ENCODE results near the gene ZSWIM1. TPM values are rescaled to one million over a fixed set of nuclear protein-coding genes. Genes with fewer than 3 reads are reported as not detected.
A peak's percentile ranks its signal among the peaks of the same experiment; 100 is the strongest.

Gene ZSWIM1
- total and polyA plus RNA-seq, 7 donors, result 3.6 to 9.4 (median 6.5) TPM

- Histone ChIP-seq H3K9me3 (no peaks in the 10 kb centered on the region), H3K27ac (peak overlapping the region; percentile 98 to 100 (median 100)), H3K4me3 (peak overlapping the region; percentile 96 to 100 (median 98)), H3K27me3 (no peaks in the 10 kb centered on the region), H3K4me1 (peaks cover 0 to 35% (median 22%) of the 10 kb centered on the region in 4 donors), H3K36me3 (peaks cover 1 to 13% (median 11%) of the 10 kb centered on the region in 4 donors)
- DNase-seq, result peak; percentile 89
- TF ChIP-seq EP300 (IDR thresholded peaks at IDR 0.05), result no peak
- TF ChIP-seq CTCF (IDR thresholded peaks at IDR 0.05), result peak in 1 of 4 experiments; percentile 17
- peak in 2 of 4 donors; percentile 7 to 11 for TF ChIP-seq POLR2AphosphoS5 (IDR thresholded peaks at IDR 0.05)
- intact Hi-C loops (cut with DNase I), result loop anchor here (1.0 to 10.0 kb wide), 4 partner anchors 22 to 569 kb away; partner anchors contain the start of genes CTSA, NEURL2, SYS1 and UBE2C
- WGBS, 2 donors, result 9 to 23% methylated on average over 22 of the region's 22 CpGs
Observed at GRCh38 chr20:45933266-45934045, 52.4 kb downstream of the ZSWIM1 start.

DNA sequence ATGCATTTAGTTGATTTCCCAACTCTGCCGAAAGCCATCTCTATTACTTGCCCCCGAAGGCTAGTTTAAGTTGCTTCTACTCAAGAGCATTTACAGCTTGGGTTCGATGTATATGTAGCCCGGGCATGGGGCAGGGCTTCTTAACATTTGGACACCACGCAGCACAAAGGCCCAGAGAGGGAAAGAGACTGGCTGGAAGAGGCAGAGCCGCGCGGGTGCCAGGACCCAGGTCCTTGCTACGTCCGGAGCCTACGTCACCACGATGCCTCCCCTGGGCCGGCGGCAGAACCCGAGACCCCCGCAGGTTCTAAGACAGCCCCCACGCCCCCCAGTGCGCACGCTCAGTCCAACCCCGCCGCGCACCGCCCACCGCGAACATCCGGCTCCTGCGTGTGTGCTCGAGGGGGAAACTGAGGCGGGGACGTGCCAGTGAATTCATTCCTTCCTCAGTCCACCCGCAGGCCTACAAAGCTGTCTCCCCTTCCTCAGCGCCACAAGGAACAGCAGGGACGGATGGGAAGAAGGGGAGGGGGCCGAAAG, 53.1 kb downstream of the ZSWIM1 start:
- Histone ChIP-seq H3K4me3 (peak overlapping the region; percentile 96 to 100 (median 98)), H3K27me3 (no peaks in the 10 kb centered on the region), H3K36me3 (peaks cover 8 to 19% (median 16%) of the 10 kb centered on the region in 4 donors), H3K4me1 (peaks cover 0 to 35% (median 22%) of the 10 kb centered on the region in 4 donors), H3K9me3 (no peaks in the 10 kb centered on the region), H3K27ac (peak overlapping the region; percentile 98 to 100 (median 100))
- 0% methylated on average over 34 of the region's 34 CpGs for WGBS, 2 donors
- TF ChIP-seq CTCF (IDR thresholded peaks at IDR 0.05) (no peak), POLR2A (IDR thresholded peaks at IDR 0.05) (no peak)
- peak; percentile 90 for DNase-seq
- intact Hi-C loops (cut with DNase I), result loop anchor here (2.0 to 10.0 kb wide), 3 partner anchors 43 to 569 kb away; partner anchors contain the start of genes CTSA, NEURL2, SYS1 and UBE2C

Other genes starting within 250 kb of the ZSWIM1 start
- not detected for gene WFDC9, start 249.9 kb upstream of the ZSWIM1 start, total RNA-seq
- gene WFDC9, start 249.9 kb upstream of the ZSWIM1 start, polyA plus RNA-seq, result not detected
- gene WFDC11, start 211.0 kb upstream of the ZSWIM1 start, total RNA-seq, result not detected
- not detected for gene WFDC11, start 211.0 kb upstream of the ZSWIM1 start, polyA plus RNA-seq
- gene WFDC13, start 179.2 kb upstream of the ZSWIM1 start, total RNA-seq, result not detected
- gene WFDC13, start 179.2 kb upstream of the ZSWIM1 start, polyA plus RNA-seq, result not detected
- gene WFDC10B, start 176.2 kb upstream of the ZSWIM1 start, total RNA-seq, result not detected
- gene WFDC10B, start 176.2 kb upstream of the ZSWIM1 start, polyA plus RNA-seq, result under 1 TPM in 1 of 3 donors, not detected in 2; 0.52 TPM
- not detected for gene SPINT4, start 158.9 kb upstream of the ZSWIM1 start, total RNA-seq
- not detected for gene SPINT4, start 158.9 kb upstream of the ZSWIM1 start, polyA plus RNA-seq
- 1 to 10 TPM in 3 of 4 donors, not detected in 1; 2.9 to 7.7 (median 3.9) TPM for gene WFDC3, start 89.3 kb upstream of the ZSWIM1 start, total RNA-seq
- gene WFDC3, start 89.3 kb upstream of the ZSWIM1 start, polyA plus RNA-seq, result 10 to 100 TPM in 2 of 3 donors, 1 to 10 TPM in 1; 4.6 to 19.2 (median 13.9) TPM
- 10 to 100 TPM; 33.0 to 59.9 (median 40.6) TPM for gene DNTTIP1, start 89.3 kb upstream of the ZSWIM1 start, total RNA-seq
- 100 to 1,000 TPM in 1 of 3 donors, 10 to 100 TPM in 2; 51.9 to 107 (median 71.4) TPM for gene DNTTIP1, start 89.3 kb upstream of the ZSWIM1 start, polyA plus RNA-seq
- gene UBE2C, start 68.6 kb upstream of the ZSWIM1 start, total RNA-seq, result 1 to 10 TPM in 1 of 4 donors, not detected in 3; 3.3 TPM
- 10 to 100 TPM; 12.6 to 90.3 (median 29.6) TPM for gene UBE2C, start 68.6 kb upstream of the ZSWIM1 start, polyA plus RNA-seq
- 1 to 10 TPM in 1 of 4 donors, under 1 TPM in 1, not detected in 2; 0.95 to 1.6 TPM for gene TNNC2, start 53.9 kb upstream of the ZSWIM1 start, total RNA-seq
- gene TNNC2, start 53.9 kb upstream of the ZSWIM1 start, polyA plus RNA-seq, result 10 to 100 TPM in 2 of 3 donors, 1 to 10 TPM in 1; 2.9 to 15.6 (median 10.2) TPM
- 10 to 100 TPM; 46.7 to 82.5 (median 52.2) TPM for gene SNX21, start 47.4 kb upstream of the ZSWIM1 start, total RNA-seq
- 10 to 100 TPM; 10.4 to 16.8 (median 15.2) TPM for gene SNX21, start 47.4 kb upstream of the ZSWIM1 start, polyA plus RNA-seq
- 10 to 100 TPM; 28.5 to 42.5 (median 35.0) TPM for gene ACOT8, start 23.8 kb upstream of the ZSWIM1 start, total RNA-seq
- 100 to 1,000 TPM in 1 of 3 donors, 10 to 100 TPM in 2; 51.0 to 131 (median 80.5) TPM for gene ACOT8, start 23.8 kb upstream of the ZSWIM1 start, polyA plus RNA-seq
- 1 to 10 TPM; 1.7 to 3.5 (median 2.9) TPM for gene ZSWIM3, start 23.6 kb upstream of the ZSWIM1 start, total RNA-seq
- 1 to 10 TPM; 2.4 to 3.5 (median 2.5) TPM for gene ZSWIM3, start 23.6 kb upstream of the ZSWIM1 start, polyA plus RNA-seq
- 1 to 10 TPM; 1.6 to 7.5 (median 3.0) TPM for gene SPATA25, start 6.4 kb downstream of the ZSWIM1 start, total RNA-seq
- gene SPATA25, start 6.4 kb downstream of the ZSWIM1 start, polyA plus RNA-seq, result 1 to 10 TPM in 1 of 3 donors, not detected in 2; 1.7 TPM
- 10 to 100 TPM; 18.9 to 25.8 (median 20.3) TPM for gene NEURL2, start 10.0 kb downstream of the ZSWIM1 start, total RNA-seq
- 1 to 10 TPM; 1.8 to 4.6 (median 3.9) TPM for gene NEURL2, start 10.0 kb downstream of the ZSWIM1 start, polyA plus RNA-seq
- 10 to 100 TPM; 45.7 to 79.5 (median 56.7) TPM for gene CTSA, start 10.1 kb downstream of the ZSWIM1 start, total RNA-seq
- gene CTSA, start 10.1 kb downstream of the ZSWIM1 start, polyA plus RNA-seq, result 100 to 1,000 TPM in 2 of 3 donors, 10 to 100 TPM in 1; 64.9 to 203 (median 169) TPM
- gene PLTP, start 30.9 kb downstream of the ZSWIM1 start, total RNA-seq, result 100 to 1,000 TPM in 3 of 4 donors, 10 to 100 TPM in 1; 68.7 to 296 (median 156) TPM
- gene PLTP, start 30.9 kb downstream of the ZSWIM1 start, polyA plus RNA-seq, result 10 to 100 TPM; 36.6 to 52.0 (median 47.4) TPM
- 10 to 100 TPM; 31.4 to 39.3 (median 32.5) TPM for gene PCIF1, start 53.5 kb downstream of the ZSWIM1 start, total RNA-seq
- 10 to 100 TPM; 26.4 to 37.8 (median 27.2) TPM for gene PCIF1, start 53.5 kb downstream of the ZSWIM1 start, polyA plus RNA-seq
- 10 to 100 TPM; 12.0 to 24.4 (median 14.9) TPM for gene ZNF335, start 91.0 kb downstream of the ZSWIM1 start, total RNA-seq
- gene ZNF335, start 91.0 kb downstream of the ZSWIM1 start, polyA plus RNA-seq, result 10 to 100 TPM in 1 of 3 donors, 1 to 10 TPM in 2; 5.4 to 17.1 (median 5.5) TPM
- gene MMP9, start 127.7 kb downstream of the ZSWIM1 start, total RNA-seq, result under 1 TPM in 1 of 4 donors, not detected in 3; 0.27 TPM
- 10 to 100 TPM in 1 of 3 donors, 1 to 10 TPM in 1, under 1 TPM in 1; 0.60 to 27.1 (median 2.5) TPM for gene MMP9, start 127.7 kb downstream of the ZSWIM1 start, polyA plus RNA-seq
- under 1 TPM in 1 of 4 donors, not detected in 3; 0.14 TPM for gene SLC12A5, start 148.0 kb downstream of the ZSWIM1 start, total RNA-seq
- 1 to 10 TPM in 1 of 3 donors, not detected in 2; 1.4 TPM for gene SLC12A5, start 148.0 kb downstream of the ZSWIM1 start, polyA plus RNA-seq
- gene NCOA5, start 208.7 kb downstream of the ZSWIM1 start, total RNA-seq, result 10 to 100 TPM; 22.4 to 39.2 (median 29.5) TPM
- 10 to 100 TPM; 10.6 to 19.5 (median 11.4) TPM for gene NCOA5, start 208.7 kb downstream of the ZSWIM1 start, polyA plus RNA-seq
- gene CD40, start 237.1 kb downstream of the ZSWIM1 start, total RNA-seq, result 10 to 100 TPM in 2 of 4 donors, 1 to 10 TPM in 2; 5.0 to 15.6 (median 11.1) TPM
- gene CD40, start 237.1 kb downstream of the ZSWIM1 start, polyA plus RNA-seq, result 10 to 100 TPM in 1 of 3 donors, 1 to 10 TPM in 2; 3.6 to 25.2 (median 7.9) TPM

Measured in sigmoid colon (tissue), 7 donors.